Astrocyte of the hippocampus (primary cell): ENCODE measurements around the gene NKAIN4.
"Not testable (repeated sequence)": the region's sequence is repeated elsewhere in the genome, so short reads cannot be mapped to it uniquely, and the experiment has no call there.

ENCODE experiments used
- DNase-seq: peaks from one replicate; pipeline ENCODE4 v3.0.0; 2011; ENCODE audit warnings: low read depth, low spot score

The NKAIN4 gene

DNA sequence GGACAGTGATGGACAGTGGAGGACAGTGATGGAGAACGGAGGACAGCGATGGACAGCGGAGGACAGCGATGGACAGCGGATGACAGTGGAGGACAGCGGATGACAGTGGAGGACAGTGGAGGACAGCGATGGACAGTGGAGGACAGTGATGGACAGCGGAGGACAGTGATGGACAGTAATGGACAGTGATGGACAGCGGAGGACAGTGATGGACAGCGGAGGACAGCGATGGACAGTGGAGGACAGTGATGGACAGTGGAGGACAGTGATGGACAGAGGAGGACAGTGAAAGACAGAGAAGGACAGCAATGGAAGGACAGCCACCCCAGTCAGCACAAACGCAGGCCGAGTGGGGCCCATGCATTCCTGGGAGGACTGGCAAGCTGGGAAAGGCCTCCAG lies 3.4 kb upstream of the NKAIN4 start:
- DNase-seq, result no peak

DNA sequence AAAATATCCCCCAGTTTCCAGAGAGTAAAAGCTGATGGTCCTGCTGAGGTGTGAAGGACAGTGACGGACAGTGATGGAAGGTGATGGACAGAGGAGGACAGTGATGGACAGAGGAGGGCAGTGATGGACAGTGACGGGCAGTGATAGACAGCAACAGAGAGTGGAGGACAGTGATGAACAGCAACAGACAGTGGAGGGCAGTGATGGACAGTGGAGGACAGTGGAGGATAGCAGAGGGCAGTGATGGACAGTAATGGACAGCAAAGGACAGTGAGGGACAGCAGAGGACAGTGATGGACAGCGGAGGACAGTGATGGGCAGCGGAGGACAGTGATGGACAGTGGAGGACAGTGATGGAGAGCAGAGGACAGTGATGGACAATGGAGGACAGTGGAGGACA lies 2.7 kb upstream of the NKAIN4 start:
- no peak for DNase-seq

DNA sequence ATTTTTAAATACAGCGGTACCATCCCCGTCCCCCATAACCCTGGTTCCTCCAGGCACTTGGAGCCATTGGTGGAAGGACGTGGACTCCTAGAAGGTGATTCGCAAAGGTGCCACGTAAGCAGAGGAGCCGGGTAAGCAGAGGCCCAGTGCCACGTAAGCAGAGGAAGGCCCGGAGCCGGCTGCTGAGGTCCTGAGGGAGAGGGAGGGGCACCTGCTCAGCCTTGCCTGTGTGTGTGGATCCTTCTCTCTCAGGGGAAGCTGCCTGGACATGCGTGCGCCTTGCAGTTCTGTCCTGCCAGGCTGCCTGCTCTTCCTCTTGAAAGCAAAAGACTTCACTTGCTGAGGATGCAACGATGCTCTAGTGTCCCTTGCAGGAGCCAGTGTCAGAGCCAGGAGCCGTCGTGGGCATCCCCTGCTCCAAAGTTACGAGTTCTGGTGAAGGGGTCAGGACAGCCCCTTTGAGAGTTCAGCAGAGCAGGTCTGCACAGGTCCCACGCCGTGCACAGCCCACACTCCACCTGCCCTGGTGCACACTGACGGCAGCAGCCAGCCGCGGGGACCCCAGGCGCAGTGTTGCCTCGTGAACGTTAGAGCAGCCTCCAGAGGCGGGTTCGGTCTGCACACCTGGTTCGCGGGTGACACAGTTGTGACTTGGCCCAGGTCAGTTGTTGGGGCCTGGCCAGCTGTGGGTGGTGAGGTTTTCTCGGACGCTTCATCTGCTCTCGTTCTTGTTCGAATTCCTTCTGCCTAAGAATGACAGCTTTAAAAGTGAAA lies 1.9 kb upstream of the NKAIN4 start:
- no peak for DNase-seq

DNA sequence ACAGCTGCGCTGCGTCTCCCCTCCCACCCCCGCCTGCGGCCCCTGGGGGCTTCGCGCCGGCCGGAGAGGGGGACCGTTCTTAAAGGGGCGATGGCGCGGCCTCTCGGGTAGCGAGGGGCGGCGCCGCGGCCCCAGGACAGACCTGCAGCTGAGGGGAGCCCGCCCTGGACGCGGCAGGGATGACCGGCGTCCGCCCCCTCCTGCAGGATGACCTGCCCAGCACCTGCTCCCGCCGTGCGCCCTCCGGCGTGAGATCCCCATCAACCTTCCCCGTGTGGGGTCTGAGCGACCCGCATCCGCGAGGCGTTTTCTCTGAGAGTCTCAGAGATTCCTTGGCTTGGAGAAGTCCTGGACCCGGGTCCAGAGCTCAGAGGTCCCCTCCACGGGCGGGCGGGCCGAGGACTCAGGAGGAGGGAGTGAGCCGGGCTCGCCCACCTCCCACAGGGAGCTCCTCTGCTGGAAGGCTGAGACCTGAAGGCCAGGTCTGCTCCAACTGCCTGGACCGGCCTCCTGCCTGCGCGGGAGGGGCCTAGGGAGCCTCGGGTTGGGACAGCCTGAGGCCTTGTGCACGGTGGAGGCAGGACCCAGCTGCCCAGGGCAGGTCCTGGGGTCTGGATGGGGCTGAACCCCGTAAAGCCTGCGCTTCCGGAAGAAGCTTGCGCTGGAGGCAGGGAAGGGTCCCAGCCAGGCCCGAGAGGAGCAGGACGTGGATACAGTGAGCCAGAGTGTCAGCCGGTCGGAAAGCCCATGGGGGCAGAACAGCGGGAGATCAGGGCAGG lies 532 bp upstream of the NKAIN4 start:
- no peak for DNase-seq

GRCh38 chr20:63253438-63254231 lies 628 bp downstream of the NKAIN4 start:
- peak; percentile 34 for DNase-seq

GRCh38 chr20:63253065-63253437 lies 1.2 kb downstream of the NKAIN4 start:
- DNase-seq, result no peak

DNA sequence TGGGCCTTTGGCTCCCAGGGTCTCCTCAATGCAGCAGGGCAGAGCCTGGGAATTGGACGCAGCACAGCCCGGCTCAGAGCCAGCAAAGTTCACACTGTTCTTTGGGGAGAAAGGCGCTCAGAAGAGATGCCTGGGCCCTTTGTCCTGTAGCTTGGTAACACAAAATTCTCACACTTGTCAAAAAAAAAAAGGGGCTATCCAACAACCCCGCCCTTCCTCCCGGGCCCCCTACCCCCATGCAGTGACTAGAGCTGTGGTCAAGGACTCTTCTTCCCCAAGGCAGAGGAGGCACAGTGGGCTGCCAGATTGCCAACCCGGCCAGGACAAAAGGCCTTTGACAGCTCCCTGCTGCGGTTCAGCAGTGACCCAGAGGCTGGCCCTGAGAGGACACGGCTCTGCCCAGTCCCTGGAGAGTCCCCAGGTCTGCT lies 2.0 kb downstream of the NKAIN4 start:
- no peak for DNase-seq

- not testable (repeated sequence) for DNase-seq
Measured at GRCh38 chr20:63251350-63251749, 2.9 kb downstream of the NKAIN4 start.

- DNase-seq, result no peak
Measured at GRCh38 chr20:63249891-63250290, 4.4 kb downstream of the NKAIN4 start.

DNA sequence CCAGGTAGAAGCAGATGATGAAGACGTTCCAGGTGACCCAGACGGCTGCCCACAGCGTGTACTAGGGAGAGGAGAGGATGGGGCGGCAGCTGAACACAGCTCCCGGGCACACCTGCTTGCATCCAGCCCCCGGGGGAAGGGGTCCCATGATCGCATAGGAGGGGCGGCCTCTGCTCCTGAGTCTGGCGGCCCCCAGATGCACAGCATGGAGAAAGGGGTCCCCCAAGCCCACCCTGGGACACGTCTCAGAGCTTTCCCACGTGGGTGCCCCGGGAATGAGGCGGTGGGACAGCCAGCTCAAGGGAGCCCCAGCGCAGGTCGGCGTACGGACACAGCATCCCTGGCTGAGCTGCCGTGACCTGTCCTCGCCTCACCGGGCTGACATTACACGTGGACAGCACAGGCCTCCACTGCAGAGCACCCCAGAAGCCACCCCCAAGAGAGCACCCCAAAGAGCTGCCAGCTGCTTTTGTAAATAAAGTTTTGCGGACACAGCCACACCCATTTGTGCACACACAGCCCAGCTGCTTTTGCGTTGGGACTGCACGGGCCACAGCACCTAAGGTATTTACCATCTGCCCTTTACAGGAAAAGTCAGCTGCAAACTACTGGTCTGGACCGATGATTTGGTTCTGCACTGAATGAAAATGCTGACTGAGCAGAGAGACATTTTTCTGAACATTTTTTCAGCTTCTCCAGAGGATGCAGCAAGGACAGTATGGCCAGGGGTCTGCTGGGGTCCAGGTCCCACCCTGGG lies 5.2 kb downstream of the NKAIN4 start:
- DNase-seq, result no peak

GRCh38 chr20:63247671-63248228 lies 6.5 kb downstream of the NKAIN4 start:
- no peak for DNase-seq

GRCh38 chr20:63246490-63247288 lies 7.6 kb downstream of the NKAIN4 start:
- no peak for DNase-seq

- DNase-seq, result no peak
Measured at GRCh38 chr20:63244468-63244867, 9.8 kb downstream of the NKAIN4 start.

GRCh38 chr20:63243604-63244247 lies 10.5 kb downstream of the NKAIN4 start:
- no peak for DNase-seq

GRCh38 chr20:63242736-63243135 lies 11.5 kb downstream of the NKAIN4 start:
- no peak for DNase-seq

DNA sequence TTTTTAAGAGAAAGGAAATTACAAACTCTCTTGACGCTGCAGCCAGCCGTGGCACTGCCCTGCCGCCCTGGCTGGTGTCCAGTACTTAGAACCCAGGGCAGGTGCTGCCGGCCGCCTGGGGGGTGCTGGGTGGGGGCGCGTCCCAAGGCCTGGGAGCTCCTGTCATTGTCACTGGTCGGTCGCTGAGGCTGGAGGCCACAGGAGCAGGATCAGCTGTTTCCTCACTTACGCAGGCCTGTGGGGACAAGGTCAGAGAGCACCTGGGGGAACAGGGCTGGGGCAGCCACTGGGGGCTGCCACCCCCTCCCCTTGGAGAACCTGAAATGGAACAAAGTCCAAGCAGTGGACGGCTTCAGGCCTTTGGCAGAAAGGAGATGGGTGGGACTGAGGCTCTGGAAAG lies 13.0 kb downstream of the NKAIN4 start:
- no peak for DNase-seq

DNA sequence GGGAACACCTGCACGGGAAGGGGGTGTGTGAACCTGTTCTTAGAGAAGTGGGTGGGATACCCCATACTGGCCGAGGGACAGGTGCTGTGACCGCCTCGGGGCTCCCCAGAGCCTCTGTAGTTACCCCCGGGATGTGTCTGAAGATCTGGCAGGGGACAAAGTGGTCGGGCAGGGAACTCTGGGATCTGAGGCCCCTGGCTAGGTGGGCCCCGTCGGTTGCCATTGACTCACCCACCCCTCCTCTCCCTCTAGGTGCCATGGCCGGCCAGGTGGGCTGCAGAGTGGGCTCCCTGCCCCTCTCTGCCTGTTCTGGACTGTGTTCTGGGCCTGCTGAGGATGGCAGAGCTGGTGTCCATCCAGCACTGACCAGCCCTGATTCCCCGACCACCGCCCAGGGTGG lies 14.3 kb downstream of the NKAIN4 start:
- no peak for DNase-seq

- no peak for DNase-seq
Measured at GRCh38 chr20:63239431-63239830, 14.8 kb downstream of the NKAIN4 start.

GRCh38 chr20:63238514-63239125 lies 15.6 kb downstream of the NKAIN4 start:
- no peak for DNase-seq
